B cell (primary cell): ENCODE measurements around the gene METTL9. TPM values are rescaled to one million over a fixed set of nuclear protein-coding genes. Genes with fewer than 3 reads are reported as not detected.
"Not testable (repeated sequence)": the region's sequence is repeated elsewhere in the genome, so short reads cannot be mapped to it uniquely, and the experiment has no call there.

ENCODE experiments used
- ATAC-seq: fragments of 200-7000 bp; cut with Tn5 transposase; one replicate; pipeline ENCODE4 v1.10.0; 2021; ENCODE audit warnings: low read depth, mild to moderate bottlenecking, moderate number of reproducible peaks, moderate library complexity
- CTCF ChIA-PET: fragments of 350-600 bp; sonication (Branson Sonifier 250); formaldehyde crosslinking; loops from one replicate; lab custom pipeline; 2021; ENCODE audit warnings: antibody characterized with exemption, inconsistent platforms; lab: Charles Lee
- POLR2A ChIA-PET: fragments of 350-600 bp; sonication (Branson Sonifier 250); formaldehyde crosslinking; loops from one replicate; lab custom pipeline; 2021; ENCODE audit warnings: antibody characterized with exemption; lab: Charles Lee
- DNase-seq: peaks from one replicate; pipeline ENCODE4 v3.0.0; 2013
- H2AFZ ChIP-seq: 2 replicates; pipeline ENCODE4 v1.6.1; 2012; ENCODE audit warnings: mild to moderate bottlenecking, low read depth, low read length; ENCODE audit not compliant: insufficient read depth, poor library complexity, severe bottlenecking
- H3K27ac ChIP-seq, 2 donors: 1 replicate in 1 of 2; 2 replicates in 1 of 2; pipeline ENCODE4 v1.5.1; 2012 to 2013; ENCODE audit warnings: low read length in 2 of 2, mild to moderate bottlenecking in 2 of 2, moderate library complexity in 1 of 2
- H3K27me3 ChIP-seq, 4 experiments: fragments of 200-600 bp in 1 of 4; sonication (generic) in 1 of 4; replicated peaks in 1 of 4; 1 replicate in 2 of 4; 2 replicates in 2 of 4; pipeline versions ENCODE4 v1.6.1 to v1.7.0; 2013 to 2016; ENCODE audit warnings: low read length in 3 of 4, mild to moderate bottlenecking in 2 of 4, mixed read lengths in 1 of 4, moderate library complexity in 1 of 4; ENCODE audit not compliant: insufficient read depth in 4 of 4, control insufficient read depth in 3 of 4; ENCODE audit errors: control extremely low read depth in 1 of 4
- H3K36me3 ChIP-seq, 2 experiments: replicated peaks in 1 of 2; 1 replicate in 1 of 2; 2 replicates in 1 of 2; pipeline versions ENCODE4 v1.6.1 to v1.7.1; 2013; ENCODE audit warnings: low read length in 1 of 2; ENCODE audit not compliant: insufficient read depth in 2 of 2, control insufficient read depth in 1 of 2; ENCODE audit errors: control extremely low read depth in 1 of 2, extremely low read depth in 1 of 2
- H3K4me1 ChIP-seq, 2 donors: fragments of 200-600 bp in 1 of 2; sonication (generic) in 1 of 2; 1 replicate in 1 of 2; 2 replicates in 1 of 2; pipeline versions ENCODE4 v1.5.1 to v1.6.1; 2013 to 2017; ENCODE audit warnings: low read length in 2 of 2; ENCODE audit not compliant: control insufficient read depth in 2 of 2, insufficient read depth in 2 of 2
- H3K4me2 ChIP-seq: replicated peaks from 2 replicates; pipeline ENCODE3; 2012; ENCODE audit warnings: mild to moderate bottlenecking, low read depth, low read length; ENCODE audit not compliant: poor library complexity, severe bottlenecking
- H3K4me3 ChIP-seq, 5 experiments: fragments of 200-600 bp in 1 of 5; sonication (generic) in 1 of 5; 1 replicate in 3 of 5; 2 replicates in 2 of 5; pipeline versions ENCODE4 v1.5.1 to v1.7.0; 2011 to 2016; ENCODE audit warnings: low read length in 4 of 5, mild to moderate bottlenecking in 4 of 5, low read depth in 2 of 5, control low read depth in 1 of 5, moderate library complexity in 1 of 5; ENCODE audit not compliant: insufficient read depth in 1 of 5; ENCODE audit errors: control extremely low read depth in 1 of 5, extremely low read depth in 1 of 5
- H3K79me2 ChIP-seq: fragments of 200-600 bp; sonication (generic); one replicate; pipeline ENCODE4 v1.6.0; 2016; ENCODE audit warnings: low read length; ENCODE audit not compliant: control insufficient read depth, insufficient read depth
- H3K9ac ChIP-seq: fragments of 200-600 bp; sonication (generic); 2 replicates; pipeline ENCODE4 v1.6.1; 2017; ENCODE audit warnings: mild to moderate bottlenecking, low read length, moderate library complexity
- H3K9me3 ChIP-seq, 3 donors: one replicate each; pipeline versions ENCODE4 v1.6.1 to v1.7.1; 2013; ENCODE audit warnings: low read length in 2 of 3; ENCODE audit not compliant: control insufficient read depth in 2 of 3, insufficient read depth in 1 of 3; ENCODE audit errors: control extremely low read depth in 1 of 3
- H4K20me1 ChIP-seq: 2 replicates; pipeline ENCODE4 v1.6.0; 2012; ENCODE audit warnings: mild to moderate bottlenecking, low read length; ENCODE audit not compliant: insufficient read depth, control insufficient read depth, poor library complexity, severe bottlenecking
- H3K27ac Mint-ChIP-seq: one replicate; pipeline ENCODE4 v1.8.0; 2021; ENCODE audit warnings: mixed read lengths
- H3K27me3 Mint-ChIP-seq: one replicate; pipeline ENCODE4 v1.8.0; 2021; ENCODE audit warnings: mixed read lengths
- H3K4me1 Mint-ChIP-seq: one replicate; pipeline ENCODE4 v1.8.0; 2021; ENCODE audit warnings: mixed read lengths
- H3K4me3 Mint-ChIP-seq: one replicate; pipeline ENCODE4 v1.8.0; 2021; ENCODE audit warnings: mixed read lengths
- H3K9me3 Mint-ChIP-seq: one replicate; pipeline ENCODE4 v1.8.0; 2022; ENCODE audit warnings: mixed read lengths; ENCODE audit not compliant: insufficient read depth
- EZH2 ChIP-seq: IDR thresholded peaks from 2 replicates; pipeline ENCODE4 v1.6.1; 2012; ENCODE audit warnings: borderline replicate concordance, low read depth, mild to moderate bottlenecking, moderate library complexity, low read length; ENCODE audit not compliant: insufficient read depth, poor library complexity, severe bottlenecking
- WGBS: methylation state at CpG from one replicate; pipeline ENCODE4 v1.1.5; 2013; ENCODE audit warnings: missing lambda C conversion rate; ENCODE audit not compliant: insufficient coverage; 5-methylcytosine and 5-hydroxymethylcytosine counted together
- intact Hi-C: fragments of 100-400 bp; cut with micrococcal nuclease; formaldehyde crosslinking; loops from one replicate; pipeline ENCODE4 v1.10.0; 2022
- polyA plus RNA-seq: library from polyadenylated mRNA; depleted of rRNA; stranded (reverse); fragments of >200 nt; gene quantifications from 2 replicates; pipeline ENCODE4 v1.2.3, GENCODE V29; 2012
- total RNA-seq, 2 donors: library from RNA; stranded (reverse); fragments of 120-200 nt in 1 of 2; gene quantifications; 1 replicate in 1 of 2; 2 replicates in 1 of 2; pipeline versions ENCODE4 v1.2.3 to v1.2.4, GENCODE V29; 2013 to 2022
- TF ChIP-seq, protein P1 (sequence below): fragments of 200-600 bp; IDR thresholded peaks from one replicate; pipeline ENCODE4 v1.8.0; 2022; ENCODE audit warnings: antibody characterized with exemption, mild to moderate bottlenecking

The METTL9 gene
- total and polyA plus RNA-seq, 2 donors (not counting 1 experiment from before 2014, with no cell fraction given): 34.0 to 57.7 TPM

DNA sequence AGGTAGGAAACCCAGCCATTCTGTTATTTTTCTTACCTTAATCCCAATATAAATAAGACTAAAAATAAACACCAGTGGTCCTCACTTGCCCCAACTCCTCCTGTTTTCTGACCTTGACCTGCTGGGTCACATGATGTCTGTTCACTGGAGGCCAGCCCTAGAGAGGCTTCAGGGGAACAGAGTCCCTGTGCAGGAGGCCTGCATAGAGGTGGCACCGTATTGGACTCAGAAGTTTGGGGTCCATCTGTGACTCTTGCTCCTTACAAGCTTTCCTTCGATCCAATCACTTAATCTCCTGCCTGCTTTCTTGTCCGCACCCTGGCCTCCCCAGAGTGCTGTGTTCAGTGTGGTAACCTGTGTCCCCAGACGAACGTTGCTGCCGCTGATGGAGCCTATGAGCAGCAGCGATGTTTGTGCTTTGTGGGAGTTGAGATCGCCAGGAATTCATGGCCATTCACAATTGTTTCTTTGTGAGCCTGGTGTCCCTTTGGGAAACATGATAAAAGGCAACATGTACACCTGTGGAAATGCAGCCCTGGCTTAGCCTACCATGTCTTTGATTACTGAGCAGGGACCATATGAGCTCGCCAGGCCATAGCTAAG is 48.3 kb downstream of the METTL9 start:
- peak overlapping the region; percentile 83 to 92 for H3K27ac ChIP-seq
- Mint-ChIP-seq H3K27me3 (no peaks in the 10 kb centered on the region), H3K4me3 (peak overlapping the region; percentile 59), H3K4me1 (peaks cover 73% of the 10 kb centered on the region), H3K27ac (peak overlapping the region; percentile 89), H3K9me3 (no peaks in the 10 kb centered on the region)
- H3K4me3 ChIP-seq: no peak overlapping the region
- no peak for TF ChIP-seq EZH2
- TF ChIP-seq, protein P1, sequence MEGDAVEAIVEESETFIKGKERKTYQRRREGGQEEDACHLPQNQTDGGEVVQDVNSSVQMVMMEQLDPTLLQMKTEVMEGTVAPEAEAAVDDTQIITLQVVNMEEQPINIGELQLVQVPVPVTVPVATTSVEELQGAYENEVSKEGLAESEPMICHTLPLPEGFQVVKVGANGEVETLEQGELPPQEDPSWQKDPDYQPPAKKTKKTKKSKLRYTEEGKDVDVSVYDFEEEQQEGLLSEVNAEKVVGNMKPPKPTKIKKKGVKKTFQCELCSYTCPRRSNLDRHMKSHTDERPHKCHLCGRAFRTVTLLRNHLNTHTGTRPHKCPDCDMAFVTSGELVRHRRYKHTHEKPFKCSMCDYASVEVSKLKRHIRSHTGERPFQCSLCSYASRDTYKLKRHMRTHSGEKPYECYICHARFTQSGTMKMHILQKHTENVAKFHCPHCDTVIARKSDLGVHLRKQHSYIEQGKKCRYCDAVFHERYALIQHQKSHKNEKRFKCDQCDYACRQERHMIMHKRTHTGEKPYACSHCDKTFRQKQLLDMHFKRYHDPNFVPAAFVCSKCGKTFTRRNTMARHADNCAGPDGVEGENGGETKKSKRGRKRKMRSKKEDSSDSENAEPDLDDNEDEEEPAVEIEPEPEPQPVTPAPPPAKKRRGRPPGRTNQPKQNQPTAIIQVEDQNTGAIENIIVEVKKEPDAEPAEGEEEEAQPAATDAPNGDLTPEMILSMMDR: no peak
- ChIA-PET CTCF (interaction anchor here (0.7 to 10.2 kb wide), 4 partner anchors 9 to 1413 kb away, joined by 3 to 159 read pairs (median 7); no protein-coding TSS in a partner anchor), POLR2A (interaction anchor here (1.4 kb wide), 1 partner anchor 12 kb away, joined by 4 read pairs; no protein-coding TSS in a partner anchor)
- no peaks in the 10 kb centered on the region for H4K20me1 ChIP-seq
- H3K9me3 ChIP-seq: no peaks in the 10 kb centered on the region
- peak overlapping the region; percentile 65 for H3K4me2 ChIP-seq
- ATAC-seq: no peak
- H3K36me3 ChIP-seq: no peaks in the 10 kb centered on the region
- no peaks in the 10 kb centered on the region for H3K27me3 ChIP-seq
- peaks cover 76 to 81% of the 10 kb centered on the region in 2 donors for H3K4me1 ChIP-seq
- 88% methylated on average over 6 of the region's 9 CpGs for WGBS
- intact Hi-C loops: loop anchor here (1.0 to 10.0 kb wide), 5 partner anchors 48 to 1787 kb away; partner anchors contain the start of genes METTL9 and UQCRC2
- peak overlapping the region; percentile 8 for H2AFZ ChIP-seq
- DNase-seq: no peak
- H3K79me2 ChIP-seq: peaks cover 13% of the 10 kb centered on the region
- peak overlapping the region; percentile 16 for H3K9ac ChIP-seq

DNA sequence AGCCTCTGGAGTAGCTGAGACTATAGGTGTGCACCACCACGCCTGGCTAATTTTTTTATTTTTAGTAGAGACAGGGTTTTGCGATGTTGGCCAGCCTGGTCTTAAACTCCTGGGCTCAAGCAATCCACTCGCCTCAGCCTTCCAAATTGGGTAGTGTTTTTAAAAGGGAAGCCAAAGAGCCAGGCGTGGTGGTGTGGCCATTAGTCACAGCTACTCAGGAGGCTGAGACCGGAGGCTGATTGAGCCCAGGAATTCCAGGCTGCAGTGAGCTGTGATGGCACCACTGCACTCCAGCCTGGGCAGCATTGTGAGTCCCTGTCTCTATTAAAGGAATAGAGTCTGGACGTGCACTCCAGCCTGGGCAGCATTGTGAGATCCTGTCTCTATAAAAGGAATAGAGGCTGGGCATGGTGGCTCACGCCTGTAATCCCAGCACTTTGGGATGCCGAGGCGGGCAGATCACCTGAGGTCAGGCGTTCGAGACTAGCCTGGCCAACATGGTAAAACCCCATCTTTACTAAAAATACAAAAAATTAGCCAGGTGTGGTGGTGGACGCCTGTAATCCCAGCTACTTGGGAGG is 50.5 kb downstream of the METTL9 start:
- DNase-seq, H3K27me3 Mint-ChIP-seq, H2AFZ ChIP-seq, H3K36me3 ChIP-seq, H3K4me3 Mint-ChIP-seq, POLR2A ChIA-PET, H3K27me3 ChIP-seq, ATAC-seq, H3K27ac ChIP-seq, H3K27ac Mint-ChIP-seq, H4K20me1 ChIP-seq, H3K9me3 ChIP-seq, H3K9ac ChIP-seq, H3K9me3 Mint-ChIP-seq: not testable (repeated sequence)
- peaks cover 24% of the 10 kb centered on the region for H3K79me2 ChIP-seq
- H3K4me1 ChIP-seq: peaks cover 74 to 80% of the 10 kb centered on the region in 2 donors
- peak overlapping the region; percentile 11 for H3K4me2 ChIP-seq
- 92% methylated on average over 8 of the region's 12 CpGs for WGBS
- H3K4me1 Mint-ChIP-seq: peaks cover 77% of the 10 kb centered on the region
- intact Hi-C loops: loop anchor here (5.0 to 10.0 kb wide), 3 partner anchors 302 to 1785 kb away; partner anchors contain the start of gene UQCRC2
- CTCF ChIA-PET: interaction anchor here (0.9 to 10.2 kb wide), 4 partner anchors 7 to 66 kb away, joined by 3 to 159 read pairs (median 10); no protein-coding TSS in a partner anchor
- H3K4me3 ChIP-seq: peak overlapping the region in 1 of 5 experiments; percentile 59
